OCI-LY1 (cell line): ENCODE measurements around the gene FYB2.

Experiments
- H2AFZ ChIP-seq: fragments of 200-600 bp; sonication (generic), shearing (Covaris generic); 2 replicates; pipeline ENCODE4 v1.6.0; 2014; ENCODE audit warnings: antibody characterized with exemption, mild to moderate bottlenecking, low read length
- H3F3A ChIP-seq: fragments of 200-600 bp; sonication (generic), shearing (Covaris generic); 2 replicates; pipeline ENCODE4 v1.6.0; 2014; ENCODE audit warnings: mild to moderate bottlenecking, antibody characterized with exemption, low read length, moderate library complexity; ENCODE audit not compliant: insufficient read depth
- H3K27ac ChIP-seq: fragments of 200-600 bp; sonication (generic); 2 replicates; pipeline ENCODE4 v1.5.1; 2014; ENCODE audit warnings: low read length, mixed run types, mild to moderate bottlenecking, low read depth; ENCODE audit not compliant: poor library complexity, severe bottlenecking
- H3K27me3 ChIP-seq: fragments of 200-600 bp; sonication (generic); 2 replicates; pipeline ENCODE4 v1.6.0; 2014; ENCODE audit warnings: antibody characterized with exemption, mild to moderate bottlenecking, low read length, moderate library complexity; ENCODE audit not compliant: insufficient read depth
- H3K36me3 ChIP-seq: fragments of 200-600 bp; sonication (generic); 2 replicates; pipeline ENCODE4 v1.6.1; 2014; ENCODE audit warnings: mild to moderate bottlenecking, antibody characterized with exemption, low read length, moderate library complexity, mixed read lengths; ENCODE audit not compliant: insufficient read depth
- H3K4me1 ChIP-seq: fragments of 200-600 bp; sonication (generic); 2 replicates; pipeline ENCODE4 v1.5.1; 2014; ENCODE audit warnings: mild to moderate bottlenecking, low read length, moderate library complexity; ENCODE audit not compliant: insufficient read depth, severe bottlenecking
- H3K4me2 ChIP-seq: fragments of 200-600 bp; sonication (generic), shearing (Covaris generic); 2 replicates; pipeline ENCODE4 v1.6.1; 2014; ENCODE audit warnings: low read length
- H3K4me3 ChIP-seq: fragments of 200-600 bp; sonication (generic); 2 replicates; pipeline ENCODE4 v1.5.1; 2014; ENCODE audit warnings: low read length, low read depth, mild to moderate bottlenecking, mixed read lengths; ENCODE audit not compliant: poor library complexity, severe bottlenecking
- H3K79me2 ChIP-seq: fragments of 200-600 bp; shearing (Covaris generic); 2 replicates; pipeline ENCODE4 v1.6.1; 2016; ENCODE audit warnings: mixed run types, low read length, mixed read lengths; ENCODE audit not compliant: insufficient read depth
- H3K9ac ChIP-seq: fragments of 200-600 bp; sonication (generic), shearing (Covaris generic); 2 replicates; pipeline ENCODE4 v1.6.1; 2014; ENCODE audit warnings: mild to moderate bottlenecking, low read length, mixed read lengths
- H3K9me2 ChIP-seq: fragments of 200-600 bp; sonication (generic), shearing (Covaris generic); 2 replicates; pipeline ENCODE4 v1.6.1; 2014; ENCODE audit warnings: low read depth, mild to moderate bottlenecking, low read length, mixed read lengths
- H3K9me3 ChIP-seq: fragments of 200-600 bp; shearing (Covaris generic); 2 replicates; pipeline ENCODE4 v1.6.1; 2014; ENCODE audit warnings: low read length, mixed read lengths
- H4K20me1 ChIP-seq: fragments of 200-600 bp; sonication (generic), shearing (Covaris generic); 2 replicates; pipeline ENCODE4 v1.6.0; 2016; ENCODE audit warnings: mild to moderate bottlenecking, low read length; ENCODE audit not compliant: insufficient read depth
- EZH2 ChIP-seq: fragments of 200-600 bp; sonication (generic), shearing (Covaris generic); IDR thresholded peaks from 2 replicates; pipeline ENCODE4 v1.8.0; 2017; ENCODE audit warnings: borderline replicate concordance, mixed run types, mild to moderate bottlenecking, antibody characterized with exemption, low read length, moderate library complexity, mixed read lengths
- TF ChIP-seq, protein P1 (sequence below): fragments of 200-600 bp; sonication (generic), shearing (Covaris generic); IDR thresholded peaks from 2 replicates; pipeline ENCODE4 v1.5.1; 2017; ENCODE audit warnings: mild to moderate bottlenecking, antibody characterized with exemption, low read length, moderate library complexity, mixed read lengths

Gene FYB2

DNA sequence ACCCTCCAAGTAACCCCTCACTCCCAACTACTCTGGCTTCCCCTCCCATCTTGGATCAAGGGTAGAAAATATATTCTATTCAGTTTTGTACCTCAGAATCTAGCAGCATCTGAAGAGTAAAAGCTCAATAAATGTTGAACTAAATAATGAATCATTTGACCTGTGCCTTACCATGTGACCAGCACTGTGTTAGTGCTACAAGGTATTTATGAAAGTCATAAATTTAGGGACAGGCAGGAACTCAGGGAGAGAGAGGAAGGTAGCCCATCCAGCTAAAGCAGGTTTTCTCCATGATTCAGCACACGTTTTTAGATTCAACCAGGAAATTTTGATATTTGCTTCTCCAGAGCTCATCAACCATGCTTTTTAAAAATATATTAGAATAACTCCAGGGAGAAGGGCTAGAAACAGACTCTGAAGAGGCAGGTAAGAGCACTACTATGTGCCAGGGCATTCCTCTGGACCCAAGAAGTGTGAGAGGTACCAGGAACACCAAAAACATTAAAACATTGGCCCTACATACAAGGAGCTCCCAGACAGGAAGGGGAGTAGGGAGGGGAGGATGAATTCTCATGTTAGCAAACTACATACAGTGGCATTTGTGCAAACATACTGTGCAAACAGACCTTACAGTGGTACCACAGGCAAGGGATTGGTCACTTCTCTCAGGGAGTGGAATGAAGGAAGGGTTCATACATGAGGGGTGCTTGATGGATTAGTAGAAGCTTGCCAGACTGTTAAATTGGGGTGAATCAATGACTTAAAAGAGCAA, 64.3 kb downstream of the FYB2 start:
- no peaks in the 10 kb centered on the region for H4K20me1 ChIP-seq
- H3K36me3 ChIP-seq = no peaks in the 10 kb centered on the region

DNA sequence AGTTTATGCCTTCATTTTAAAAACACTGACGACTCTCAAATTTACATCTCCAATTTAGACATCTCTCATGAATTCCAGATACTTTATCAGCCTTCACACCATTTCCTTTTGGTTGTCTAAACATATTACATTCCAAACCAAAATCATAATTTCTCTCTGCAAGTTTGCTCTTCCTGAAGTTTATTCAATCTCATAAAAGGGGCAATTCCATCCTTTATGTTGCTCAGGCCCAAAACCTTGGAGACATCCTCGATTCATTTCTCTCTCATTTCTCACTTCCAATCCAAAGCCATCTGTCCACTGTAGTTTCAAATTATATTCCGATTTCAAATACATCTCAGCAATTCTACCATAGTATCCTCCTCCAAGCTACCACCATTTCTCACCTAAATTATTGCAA, 74.0 kb downstream of the FYB2 start:
- no peak overlapping the region for H3K4me3 ChIP-seq
- H4K20me1 ChIP-seq = no peaks in the 10 kb centered on the region
- no peaks in the 10 kb centered on the region for H3K9me3 ChIP-seq
- no peaks in the 10 kb centered on the region for H3K9me2 ChIP-seq
- no peaks in the 10 kb centered on the region for H3K36me3 ChIP-seq
- H2AFZ ChIP-seq = no peak overlapping the region
- H3F3A ChIP-seq = no peaks in the 10 kb centered on the region
- H3K4me1 ChIP-seq = no peaks in the 10 kb centered on the region
- H3K9ac ChIP-seq = no peak overlapping the region
- TF ChIP-seq EZH2 = no peak
- TF ChIP-seq, protein P1, sequence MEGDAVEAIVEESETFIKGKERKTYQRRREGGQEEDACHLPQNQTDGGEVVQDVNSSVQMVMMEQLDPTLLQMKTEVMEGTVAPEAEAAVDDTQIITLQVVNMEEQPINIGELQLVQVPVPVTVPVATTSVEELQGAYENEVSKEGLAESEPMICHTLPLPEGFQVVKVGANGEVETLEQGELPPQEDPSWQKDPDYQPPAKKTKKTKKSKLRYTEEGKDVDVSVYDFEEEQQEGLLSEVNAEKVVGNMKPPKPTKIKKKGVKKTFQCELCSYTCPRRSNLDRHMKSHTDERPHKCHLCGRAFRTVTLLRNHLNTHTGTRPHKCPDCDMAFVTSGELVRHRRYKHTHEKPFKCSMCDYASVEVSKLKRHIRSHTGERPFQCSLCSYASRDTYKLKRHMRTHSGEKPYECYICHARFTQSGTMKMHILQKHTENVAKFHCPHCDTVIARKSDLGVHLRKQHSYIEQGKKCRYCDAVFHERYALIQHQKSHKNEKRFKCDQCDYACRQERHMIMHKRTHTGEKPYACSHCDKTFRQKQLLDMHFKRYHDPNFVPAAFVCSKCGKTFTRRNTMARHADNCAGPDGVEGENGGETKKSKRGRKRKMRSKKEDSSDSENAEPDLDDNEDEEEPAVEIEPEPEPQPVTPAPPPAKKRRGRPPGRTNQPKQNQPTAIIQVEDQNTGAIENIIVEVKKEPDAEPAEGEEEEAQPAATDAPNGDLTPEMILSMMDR = no peak
- no peaks in the 10 kb centered on the region for H3K79me2 ChIP-seq
- no peaks in the 10 kb centered on the region for H3K27me3 ChIP-seq
- H3K27ac ChIP-seq = no peak overlapping the region
- no peak overlapping the region for H3K4me2 ChIP-seq

More for the DNA sequence above, 64.3 kb downstream of the FYB2 start:
- Histone ChIP-seq H3K4me1 (no peaks in the 10 kb centered on the region), H3K9ac (no peak overlapping the region), H3K79me2 (no peaks in the 10 kb centered on the region), H3K4me2 (no peak overlapping the region), H3K9me2 (no peaks in the 10 kb centered on the region), H3K9me3 (no peaks in the 10 kb centered on the region), H3K4me3 (no peak overlapping the region), H3K27me3 (no peaks in the 10 kb centered on the region), H2AFZ (no peak overlapping the region), H3K27ac (no peak overlapping the region), H3F3A (no peaks in the 10 kb centered on the region)
- TF ChIP-seq EZH2 = no peak
- TF ChIP-seq, protein P1 = no peak

DNA sequence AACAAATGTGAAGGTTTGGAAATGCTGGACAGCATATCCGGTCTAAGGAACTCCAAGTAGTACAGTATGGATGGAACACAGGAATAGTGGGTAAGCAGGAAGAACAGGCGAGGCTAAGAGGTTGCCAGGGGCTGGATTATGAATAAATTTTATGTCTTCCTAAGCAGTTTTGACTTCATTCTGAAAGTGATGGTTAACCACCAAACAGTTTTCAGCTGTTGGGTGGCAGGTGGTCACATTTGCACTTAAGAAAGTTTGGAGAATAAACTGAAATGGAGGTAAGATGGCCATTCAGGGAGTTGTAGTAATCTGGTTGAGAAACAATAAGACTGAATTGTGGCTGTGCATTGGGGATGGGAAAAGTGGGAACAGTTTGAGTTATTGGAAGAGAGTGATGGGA, 90.2 kb downstream of the FYB2 start:
- Histone ChIP-seq H3F3A (no peaks in the 10 kb centered on the region), H3K9me3 (no peaks in the 10 kb centered on the region), H3K4me3 (no peak overlapping the region), H3K36me3 (no peaks in the 10 kb centered on the region), H3K27ac (no peak overlapping the region), H3K4me1 (no peaks in the 10 kb centered on the region), H3K79me2 (no peaks in the 10 kb centered on the region), H2AFZ (no peak overlapping the region), H3K27me3 (no peaks in the 10 kb centered on the region), H3K9ac (no peak overlapping the region), H4K20me1 (no peaks in the 10 kb centered on the region), H3K4me2 (no peak overlapping the region), H3K9me2 (no peaks in the 10 kb centered on the region)
- TF ChIP-seq EZH2 = no peak
- TF ChIP-seq, protein P1 = no peak
